ENCODE data around the gene RNGTT. TPM values are rescaled to one million over a fixed set of nuclear protein-coding genes. Genes with fewer than 3 reads are reported as not detected.
"Not testable (repeated sequence)": the region's sequence is repeated elsewhere in the genome, so short reads cannot be mapped to it uniquely, and the experiment has no call there.

RNGTT gene
- total RNA-seq, 1 donor from 2014 or later = 16.5 TPM

GRCh38 chr6:88840796-88841539 is 122.5 kb downstream of the RNGTT start:
- Mint-ChIP-seq H3K9me3 (ENCODE audit: low read depth) (no peaks in the 10 kb centered on the region), H3K27ac (no peak overlapping the region), H3K27me3 (no peaks in the 10 kb centered on the region), H3K4me1 (ENCODE audit: low read depth) (peaks cover 14% of the 10 kb centered on the region), H3K4me3 (ENCODE audit: low read depth) (no peak overlapping the region), H3K36me3 (ENCODE audit: insufficient read depth) (peaks cover 15% of the 10 kb centered on the region)
- TF ChIP-seq CTCF (IDR thresholded peaks at IDR 0.05; ENCODE audit: unreplicated experiment) = no peak
- DNase-seq (ENCODE audit: low spot score, unreplicated experiment) = no peak

DNA sequence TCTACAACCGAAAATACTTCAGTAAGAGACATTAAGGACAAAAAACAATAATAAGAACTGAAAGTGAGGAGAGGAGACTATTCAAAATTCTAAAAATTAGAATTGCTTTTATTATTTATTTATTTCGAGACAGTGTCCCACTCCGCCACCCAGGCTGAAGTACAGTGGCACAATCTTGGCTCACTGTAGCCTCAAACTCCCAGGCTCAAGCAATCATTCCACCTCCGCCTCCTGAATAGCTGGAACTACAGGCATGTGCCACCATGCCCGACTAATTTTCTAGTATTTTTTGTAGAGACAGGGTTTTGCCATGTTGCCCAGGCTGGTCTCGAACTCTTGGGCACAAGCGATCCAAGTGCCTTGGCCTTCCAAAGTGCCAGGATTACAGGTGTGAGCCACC is 123.1 kb downstream of the RNGTT start:
- Mint-ChIP-seq H3K27me3 (no peaks in the 10 kb centered on the region), H3K9me3 (ENCODE audit: low read depth) (no peaks in the 10 kb centered on the region), H3K27ac (no peak overlapping the region), H3K4me3 (ENCODE audit: low read depth) (no peak overlapping the region), H3K36me3 (ENCODE audit: insufficient read depth) (peaks cover 14% of the 10 kb centered on the region), H3K4me1 (ENCODE audit: low read depth) (peaks cover 9% of the 10 kb centered on the region)
- no peak for DNase-seq (ENCODE audit: low spot score, unreplicated experiment)
- no peak for TF ChIP-seq CTCF (IDR thresholded peaks at IDR 0.05; ENCODE audit: unreplicated experiment)

- no peak for TF ChIP-seq CTCF (IDR thresholded peaks at IDR 0.05; ENCODE audit: unreplicated experiment)
- peaks cover 1% of the 10 kb centered on the region for H3K9me3 Mint-ChIP-seq (ENCODE audit: low read depth)
- no peak for DNase-seq (ENCODE audit: low spot score, unreplicated experiment)
- H3K4me3 Mint-ChIP-seq (ENCODE audit: low read depth) = no peak overlapping the region
- H3K27me3 Mint-ChIP-seq = no peaks in the 10 kb centered on the region
- H3K27ac Mint-ChIP-seq = no peak overlapping the region
- peaks cover 16% of the 10 kb centered on the region for H3K36me3 Mint-ChIP-seq (ENCODE audit: insufficient read depth)
- H3K4me1 Mint-ChIP-seq (ENCODE audit: low read depth) = peaks cover 8% of the 10 kb centered on the region
Observed at GRCh38 chr6:88839280-88839679, 124.1 kb downstream of the RNGTT start.

DNA sequence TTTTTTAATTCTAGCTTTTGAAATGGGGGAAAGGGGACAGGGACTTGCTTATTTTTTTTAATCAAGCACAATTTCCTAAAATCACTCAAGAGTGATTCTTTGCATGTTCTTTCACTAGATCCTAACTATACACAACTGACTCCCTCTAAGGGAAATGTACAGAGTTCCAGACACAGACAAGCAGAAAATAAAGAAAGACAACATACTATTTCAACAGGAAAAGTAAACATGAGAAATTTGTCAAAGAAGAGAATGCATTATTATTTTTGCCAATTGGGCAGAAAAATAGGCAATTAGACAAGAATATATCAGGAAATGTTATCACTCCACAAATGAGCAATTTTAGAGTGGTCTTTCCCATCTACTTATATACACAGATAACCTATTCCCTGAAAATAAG is 128.2 kb downstream of the RNGTT start:
- Mint-ChIP-seq H3K27me3 (no peaks in the 10 kb centered on the region), H3K36me3 (ENCODE audit: insufficient read depth) (peaks cover 42% of the 10 kb centered on the region), H3K4me1 (ENCODE audit: low read depth) (peaks cover 2% of the 10 kb centered on the region), H3K4me3 (ENCODE audit: low read depth) (no peak overlapping the region), H3K9me3 (ENCODE audit: low read depth) (peaks cover 36% of the 10 kb centered on the region), H3K27ac (no peak overlapping the region)
- TF ChIP-seq CTCF (IDR thresholded peaks at IDR 0.05; ENCODE audit: unreplicated experiment) = no peak
- DNase-seq (ENCODE audit: low spot score, unreplicated experiment) = no peak

DNA sequence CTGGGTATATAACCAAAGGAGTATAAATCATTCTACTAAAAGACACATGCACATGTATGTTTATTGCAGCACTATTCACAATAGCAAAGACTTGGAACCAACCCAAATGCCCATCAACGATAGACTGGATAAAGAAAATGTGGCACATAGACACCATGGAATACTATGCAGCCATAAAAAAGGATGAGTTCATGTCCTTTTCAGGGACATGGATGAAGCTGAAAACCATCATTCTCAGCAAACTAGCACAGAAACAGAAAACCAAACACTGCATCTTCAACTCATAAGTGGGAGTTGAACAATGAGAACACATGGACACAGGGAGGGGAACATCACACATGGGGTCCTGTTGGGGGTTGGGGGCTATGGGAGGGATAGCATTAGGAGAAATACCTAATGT is 130.3 kb downstream of the RNGTT start:
- not testable (repeated sequence) for H3K27ac Mint-ChIP-seq; H3K4me3 Mint-ChIP-seq (ENCODE audit: low read depth); H3K4me1 Mint-ChIP-seq (ENCODE audit: low read depth); H3K27me3 Mint-ChIP-seq; DNase-seq (ENCODE audit: low spot score, unreplicated experiment)
- Mint-ChIP-seq H3K36me3 (ENCODE audit: insufficient read depth) (peaks cover 56% of the 10 kb centered on the region), H3K9me3 (ENCODE audit: low read depth) (peaks cover 53% of the 10 kb centered on the region)

DNA sequence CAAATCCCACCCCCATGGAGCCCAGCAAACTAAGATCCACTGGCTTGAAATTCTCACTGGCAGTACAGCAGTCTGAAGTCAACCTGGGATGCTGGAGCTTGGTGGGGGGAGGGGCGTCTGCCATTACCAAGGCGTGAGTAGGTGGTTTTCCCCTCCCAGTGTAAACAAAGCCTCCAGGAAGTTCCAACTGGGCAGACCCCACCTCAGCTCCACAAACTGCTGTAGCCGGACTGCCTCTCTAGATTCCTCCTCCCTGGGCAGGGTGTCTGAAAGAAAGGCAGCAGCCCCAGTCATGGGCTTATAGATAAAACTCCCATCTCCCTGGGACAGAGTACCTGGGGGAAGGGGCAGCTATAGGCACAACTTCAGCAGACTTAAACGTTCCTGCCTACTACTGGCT is 135.8 kb downstream of the RNGTT start:
- not testable (repeated sequence) for H3K4me1 Mint-ChIP-seq (ENCODE audit: low read depth); H3K4me3 Mint-ChIP-seq (ENCODE audit: low read depth); DNase-seq (ENCODE audit: low spot score, unreplicated experiment); H3K27ac Mint-ChIP-seq; H3K27me3 Mint-ChIP-seq
- Mint-ChIP-seq H3K36me3 (ENCODE audit: insufficient read depth) (peaks cover 37% of the 10 kb centered on the region), H3K9me3 (ENCODE audit: low read depth) (peaks cover 41% of the 10 kb centered on the region)
